PC-9 (cell line): ENCODE data around the gene FLNC.

Experiments
- EZH2 ChIP-seq: fragments of 200-600 bp; sonication (generic); IDR thresholded peaks from 2 replicates; pipeline ENCODE4 v1.8.0; 2017; ENCODE audit warnings: antibody characterized with exemption, low read depth
- TF ChIP-seq, protein P1 (sequence below): fragments of 200-600 bp; sonication (generic); conservative IDR thresholded peaks from 2 replicates; pipeline ENCODE4 v1.6.1; 2017; ENCODE audit warnings: mixed run types, antibody characterized with exemption, mild to moderate bottlenecking, moderate library complexity

DNA sequence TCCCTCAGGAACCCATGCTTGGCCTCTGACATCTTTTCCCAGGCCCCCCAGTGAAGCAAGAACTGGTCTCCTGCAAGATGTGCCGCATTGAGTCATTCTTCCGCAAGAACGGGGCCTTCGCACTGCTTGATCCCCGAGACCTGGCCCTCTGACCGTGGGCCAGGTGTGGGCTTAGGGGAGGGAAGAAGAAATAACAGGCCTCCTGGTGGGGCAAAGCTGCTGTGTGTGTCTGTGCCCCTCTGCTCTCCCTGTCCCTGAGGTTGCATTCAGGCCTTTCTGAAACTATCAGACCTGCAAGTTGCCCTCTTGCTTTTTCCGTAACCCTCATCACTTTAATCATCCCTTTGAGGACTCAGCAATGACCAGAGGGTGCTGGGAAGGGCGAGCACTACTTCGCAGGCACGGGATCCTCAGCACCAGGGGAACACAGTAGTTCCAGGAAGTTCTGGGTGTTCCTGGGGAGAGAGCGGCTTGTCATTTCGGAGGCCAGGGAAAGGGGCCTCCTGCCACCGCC is 38.5 kb downstream of the FLNC start:
- TF ChIP-seq, protein P1, sequence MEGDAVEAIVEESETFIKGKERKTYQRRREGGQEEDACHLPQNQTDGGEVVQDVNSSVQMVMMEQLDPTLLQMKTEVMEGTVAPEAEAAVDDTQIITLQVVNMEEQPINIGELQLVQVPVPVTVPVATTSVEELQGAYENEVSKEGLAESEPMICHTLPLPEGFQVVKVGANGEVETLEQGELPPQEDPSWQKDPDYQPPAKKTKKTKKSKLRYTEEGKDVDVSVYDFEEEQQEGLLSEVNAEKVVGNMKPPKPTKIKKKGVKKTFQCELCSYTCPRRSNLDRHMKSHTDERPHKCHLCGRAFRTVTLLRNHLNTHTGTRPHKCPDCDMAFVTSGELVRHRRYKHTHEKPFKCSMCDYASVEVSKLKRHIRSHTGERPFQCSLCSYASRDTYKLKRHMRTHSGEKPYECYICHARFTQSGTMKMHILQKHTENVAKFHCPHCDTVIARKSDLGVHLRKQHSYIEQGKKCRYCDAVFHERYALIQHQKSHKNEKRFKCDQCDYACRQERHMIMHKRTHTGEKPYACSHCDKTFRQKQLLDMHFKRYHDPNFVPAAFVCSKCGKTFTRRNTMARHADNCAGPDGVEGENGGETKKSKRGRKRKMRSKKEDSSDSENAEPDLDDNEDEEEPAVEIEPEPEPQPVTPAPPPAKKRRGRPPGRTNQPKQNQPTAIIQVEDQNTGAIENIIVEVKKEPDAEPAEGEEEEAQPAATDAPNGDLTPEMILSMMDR: no peak
- no peak for TF ChIP-seq EZH2
